HL-60 (cell line): ENCODE results near the gene DCDC1.

ENCODE experiments used
- DNase-seq, 2 experiments: peaks; one replicate each; pipeline ENCODE4 v3.0.0-alpha.2; 2010 to 2020; ENCODE audit warnings: low read depth in 1 of 2, low spot score in 1 of 2
- H3K27ac ChIP-seq: fragments of 250-450 bp; sonication (Bioruptor Pico); replicated peaks from 2 replicates; pipeline ENCODE4 v1.5.1; 2020; ENCODE audit warnings: mild to moderate bottlenecking, moderate library complexity
- H3K27me3 ChIP-seq: fragments of 250-450 bp; sonication (Bioruptor Pico); 2 replicates; pipeline ENCODE4 v1.5.1; 2021; ENCODE audit warnings: mild to moderate bottlenecking, moderate library complexity; ENCODE audit not compliant: insufficient read depth, poor library complexity, severe bottlenecking
- H3K4me3 ChIP-seq: replicated peaks from 2 replicates; pipeline ENCODE4 v1.5.1; 2011; ENCODE audit warnings: mild to moderate bottlenecking, control low read depth, low read length; ENCODE audit not compliant: insufficient read depth
- CTCF ChIP-seq: IDR thresholded peaks from one replicate; pipeline ENCODE4 v1.5.1; 2011; ENCODE audit warnings: low read length, control low read depth, inconsistent platforms; ENCODE audit not compliant: insufficient read depth
- GABPA ChIP-seq: IDR thresholded peaks from 2 replicates; pipeline ENCODE4 v1.6.1; 2012; ENCODE audit warnings: low read depth
- POLR2AphosphoS5 ChIP-seq: IDR thresholded peaks from 2 replicates; pipeline ENCODE4 v1.6.1; 2012; ENCODE audit warnings: low read depth
- REST ChIP-seq: IDR thresholded peaks from 2 replicates; pipeline ENCODE4 v1.6.1; 2012; ENCODE audit warnings: low read depth; ENCODE audit not compliant: insufficient replicate concordance
- SPI1 ChIP-seq: IDR thresholded peaks from 2 replicates; pipeline ENCODE4 v1.6.1; 2012; ENCODE audit warnings: low read depth, mild to moderate bottlenecking, borderline replicate concordance

Gene DCDC1

GRCh38 chr11:30919389-30920152 is 450.0 kb downstream of the DCDC1 start:
- TF ChIP-seq REST (no peak), CTCF (no peak), GABPA (no peak), SPI1 (no peak), POLR2AphosphoS5 (no peak)
- peak in 1 of 2 experiments; percentile 55 for DNase-seq
- no peak overlapping the region for H3K4me3 ChIP-seq
- H3K27ac ChIP-seq, result no peak overlapping the region
- peaks cover 5% of the 10 kb centered on the region for H3K27me3 ChIP-seq

GRCh38 chr11:30917859-30918478 is 451.6 kb downstream of the DCDC1 start:
- Histone ChIP-seq H3K27me3 (peaks cover 5% of the 10 kb centered on the region), H3K4me3 (no peak overlapping the region), H3K27ac (no peak overlapping the region)
- TF ChIP-seq SPI1 (no peak), CTCF (peak; percentile 49)
- peak in 1 of 2 experiments; percentile 19 for DNase-seq

GRCh38 chr11:30917266-30917665 is 452.3 kb downstream of the DCDC1 start:
- Histone ChIP-seq H3K27ac (no peak overlapping the region), H3K4me3 (no peak overlapping the region), H3K27me3 (peaks cover 5% of the 10 kb centered on the region)
- DNase-seq, result no peak
- no peak for TF ChIP-seq SPI1
- no peak for TF ChIP-seq REST
- no peak for TF ChIP-seq POLR2AphosphoS5
- TF ChIP-seq GABPA, result no peak
- no peak for TF ChIP-seq CTCF
